ENCODE data around the gene MTMR12.
"Not testable (repeated sequence)": the region's sequence is repeated elsewhere in the genome, so short reads cannot be mapped to it uniquely, and the experiment has no call there.

Gene MTMR12

DNA sequence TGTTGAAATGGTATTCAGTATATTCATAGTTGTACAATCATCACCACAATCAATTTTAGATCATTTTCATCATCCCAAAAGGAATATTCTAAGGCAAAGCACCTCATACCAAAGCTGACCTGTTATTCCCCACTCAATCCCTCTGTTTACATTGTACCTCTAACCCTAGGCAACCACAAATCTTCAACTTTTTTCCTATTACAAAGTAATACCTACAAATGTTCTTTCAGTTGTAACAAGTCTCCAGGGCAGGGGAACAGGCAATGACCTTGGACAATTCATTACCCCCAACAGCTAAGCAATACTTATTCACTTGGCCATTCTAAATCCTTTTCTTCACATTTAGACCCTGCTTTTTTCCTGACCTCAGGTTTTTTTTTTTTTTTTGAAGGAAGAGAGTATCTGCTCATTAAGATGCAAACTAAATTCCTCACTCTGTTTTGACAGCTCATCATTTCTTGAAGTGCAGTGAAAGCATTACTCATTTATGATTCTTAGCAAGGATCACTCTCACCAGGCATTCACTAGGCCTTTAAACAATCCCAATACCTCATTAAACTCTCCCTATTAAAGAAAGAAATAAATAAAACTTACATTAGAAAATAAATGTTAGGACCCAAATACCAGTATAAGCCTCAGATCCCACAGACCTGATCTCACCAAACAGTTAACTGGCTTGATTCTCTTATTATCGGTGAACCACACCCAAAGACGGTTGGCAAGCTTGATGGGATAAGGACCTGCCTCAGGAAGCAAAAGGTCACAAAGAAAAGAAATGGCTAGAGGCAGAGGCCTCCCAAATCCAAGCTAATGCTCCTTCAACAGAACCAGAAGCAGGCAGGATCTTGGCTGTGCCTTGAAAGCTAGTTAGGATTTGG is 15.3 kb downstream of the MTMR12 start:
- Histone ChIP-seq H3K14ac (ENCODE audit: low read length) (no peak overlapping the region), H2BK15ac (ENCODE audit: low read length) (no peak overlapping the region), H3K27me3 (ENCODE audit: control insufficient read depth in 3 of 3, insufficient read depth in 3 of 3, low read depth in 1 of 3, low read length in 3 of 3) (no peaks in the 10 kb centered on the region), H3K79me1 (ENCODE audit: low read depth, low read length) (no peaks in the 10 kb centered on the region), H4K91ac (ENCODE audit: low read depth, low read length, poor library complexity) (no peak overlapping the region), H3K27ac (replicated peaks; ENCODE audit: low read length) (no peak overlapping the region), H4K8ac (ENCODE audit: low read depth, low read length) (no peak overlapping the region), H2AFZ (ENCODE audit: low read length) (no peak overlapping the region), H2BK12ac (ENCODE audit: low read length) (no peak overlapping the region), H3K4me2 (ENCODE audit: insufficient read depth, low read length, poor library complexity, severe bottlenecking) (no peak overlapping the region), H3K4me3 (ENCODE audit: low read length in 2 of 2) (no peak overlapping the region), H2AK5ac (ENCODE audit: low read depth, low read length) (no peak overlapping the region), H3K4ac (ENCODE audit: low read length) (no peak overlapping the region), H3K9ac (ENCODE audit: low read depth, low read length, poor library complexity) (no peak overlapping the region), H3K18ac (ENCODE audit: low read length) (no peak overlapping the region), H2BK120ac (ENCODE audit: low read depth, low read length) (no peak overlapping the region), H2BK5ac (ENCODE audit: low read length) (no peak overlapping the region), H3K9me3 (replicated peaks in 1 of 2; ENCODE audit: control insufficient read depth in 2 of 2, insufficient read depth in 1 of 2, low read depth in 1 of 2, low read length in 2 of 2) (no peaks in the 10 kb centered on the region), H3K4me1 (ENCODE audit: control insufficient read depth in 2 of 2, insufficient read depth in 1 of 2, low read depth in 1 of 2, low read length in 2 of 2) (no peaks in the 10 kb centered on the region), H3K36me3 (replicated peaks in 1 of 2; ENCODE audit: control insufficient read depth in 2 of 2, insufficient read depth in 2 of 2, low read length in 2 of 2) (peaks cover 0 to 49% of the 10 kb centered on the region in 2 donors), H3K23ac (ENCODE audit: low read depth, low read length, poor library complexity) (no peak overlapping the region)
- no peak for DNase-seq (ENCODE audit: low spot score)
- WGBS, 2 donors (ENCODE audit: extremely low coverage in 2 of 2, insufficient read length in 2 of 2, insufficient replicate concordance in 1 of 2), result no CpG with 5 or more reads among the region's 2 CpGs

DNA sequence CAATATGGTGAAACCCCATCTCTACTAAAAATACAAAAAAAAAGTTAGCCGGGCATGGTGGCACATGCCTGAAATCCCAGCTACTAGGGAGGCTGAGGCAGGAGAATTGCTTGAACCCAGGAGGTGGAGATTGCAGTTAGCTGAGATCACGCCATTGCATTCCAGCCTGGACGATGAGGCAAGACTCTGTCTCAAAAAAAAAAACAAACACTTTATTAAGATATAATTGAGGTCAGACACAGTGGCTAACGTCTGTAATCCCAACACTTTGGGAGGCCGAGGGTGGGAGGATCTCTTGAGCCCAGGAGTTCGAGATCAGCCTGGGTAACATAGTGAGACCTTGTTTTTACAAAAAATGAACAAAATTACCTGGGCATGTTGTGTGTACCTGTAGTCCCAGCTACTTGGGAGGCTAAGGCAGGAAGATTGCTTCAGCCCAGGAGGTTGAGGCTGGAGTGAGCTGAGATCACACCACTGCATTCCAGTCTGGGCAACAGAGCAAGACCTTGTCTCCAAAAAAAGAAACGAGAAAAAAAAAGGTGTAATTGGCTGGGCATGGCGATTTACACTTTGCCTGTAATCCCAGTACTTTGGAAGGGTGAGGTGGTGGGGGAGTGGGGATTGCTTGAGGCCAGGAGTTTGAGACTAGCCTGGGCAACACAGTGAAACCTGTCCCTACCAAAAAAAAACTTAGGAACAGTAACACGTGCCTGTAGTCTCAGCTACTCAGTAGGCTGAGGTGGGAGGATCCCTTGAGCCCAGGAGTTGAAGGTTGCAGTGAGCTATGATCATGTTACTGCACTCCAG is 16.6 kb downstream of the MTMR12 start:
- not testable (repeated sequence) for DNase-seq (ENCODE audit: low spot score)
- WGBS, 2 donors (ENCODE audit: extremely low coverage in 2 of 2, insufficient read length in 2 of 2, insufficient replicate concordance in 1 of 2), result no CpG with 5 or more reads among the region's 9 CpGs
- H3K36me3 ChIP-seq (replicated peaks in 1 of 2; ENCODE audit: control insufficient read depth in 2 of 2, insufficient read depth in 2 of 2, low read length in 2 of 2), result peaks cover 0 to 58% of the 10 kb centered on the region in 2 donors

GRCh38 chr5:32291591-32291990 is 21.1 kb downstream of the MTMR12 start:
- Histone ChIP-seq H3K14ac (ENCODE audit: low read length) (no peak overlapping the region), H3K23ac (ENCODE audit: low read depth, low read length, poor library complexity) (no peak overlapping the region), H3K4me3 (ENCODE audit: low read length in 2 of 2) (no peak overlapping the region), H4K91ac (ENCODE audit: low read depth, low read length, poor library complexity) (no peak overlapping the region), H3K27me3 (ENCODE audit: control insufficient read depth in 3 of 3, insufficient read depth in 3 of 3, low read depth in 1 of 3, low read length in 3 of 3) (no peaks in the 10 kb centered on the region), H3K79me1 (ENCODE audit: low read depth, low read length) (peaks cover 2% of the 10 kb centered on the region), H3K4ac (ENCODE audit: low read length) (no peak overlapping the region), H3K36me3 (replicated peaks in 1 of 2; ENCODE audit: control insufficient read depth in 2 of 2, insufficient read depth in 2 of 2, low read length in 2 of 2) (peaks cover 0 to 50% of the 10 kb centered on the region in 2 donors), H3K4me2 (ENCODE audit: insufficient read depth, low read length, poor library complexity, severe bottlenecking) (no peak overlapping the region), H3K4me1 (ENCODE audit: control insufficient read depth in 2 of 2, insufficient read depth in 1 of 2, low read depth in 1 of 2, low read length in 2 of 2) (peaks cover 0 to 8% of the 10 kb centered on the region in 2 donors), H3K27ac (replicated peaks; ENCODE audit: low read length) (no peak overlapping the region), H3K9me3 (replicated peaks in 1 of 2; ENCODE audit: control insufficient read depth in 2 of 2, insufficient read depth in 1 of 2, low read depth in 1 of 2, low read length in 2 of 2) (peaks cover 0 to 13% of the 10 kb centered on the region in 2 donors), H2AK5ac (ENCODE audit: low read depth, low read length) (no peak overlapping the region), H2BK120ac (ENCODE audit: low read depth, low read length) (no peak overlapping the region), H2BK15ac (ENCODE audit: low read length) (no peak overlapping the region), H2BK5ac (ENCODE audit: low read length) (no peak overlapping the region), H4K8ac (ENCODE audit: low read depth, low read length) (no peak overlapping the region), H3K18ac (ENCODE audit: low read length) (no peak overlapping the region), H2BK12ac (ENCODE audit: low read length) (no peak overlapping the region), H2AFZ (ENCODE audit: low read length) (no peak overlapping the region), H3K9ac (ENCODE audit: low read depth, low read length, poor library complexity) (no peak overlapping the region)
- DNase-seq (ENCODE audit: low spot score), result no peak
- no CpG with 5 or more reads among the region's 7 CpGs for WGBS, 2 donors (ENCODE audit: extremely low coverage in 2 of 2, insufficient read length in 2 of 2, insufficient replicate concordance in 1 of 2)

More for the DNA sequence above, 16.6 kb downstream of the MTMR12 start:
- not testable (repeated sequence) for H3K27ac ChIP-seq (replicated peaks; ENCODE audit: low read length); H3K4me3 ChIP-seq (ENCODE audit: low read length in 2 of 2); H2AK5ac ChIP-seq (ENCODE audit: low read depth, low read length); H3K9me3 ChIP-seq (replicated peaks in 1 of 2; ENCODE audit: control insufficient read depth in 2 of 2, insufficient read depth in 1 of 2, low read depth in 1 of 2, low read length in 2 of 2); H3K9ac ChIP-seq (ENCODE audit: low read depth, low read length, poor library complexity); H2BK15ac ChIP-seq (ENCODE audit: low read length); H3K18ac ChIP-seq (ENCODE audit: low read length); H2BK12ac ChIP-seq (ENCODE audit: low read length); H4K91ac ChIP-seq (ENCODE audit: low read depth, low read length, poor library complexity); H2BK5ac ChIP-seq (ENCODE audit: low read length); H3K79me1 ChIP-seq (ENCODE audit: low read depth, low read length); H3K14ac ChIP-seq (ENCODE audit: low read length); H3K27me3 ChIP-seq (ENCODE audit: control insufficient read depth in 3 of 3, insufficient read depth in 3 of 3, low read depth in 1 of 3, low read length in 3 of 3); H2AFZ ChIP-seq (ENCODE audit: low read length); H3K4me1 ChIP-seq (ENCODE audit: control insufficient read depth in 2 of 2, insufficient read depth in 1 of 2, low read depth in 1 of 2, low read length in 2 of 2); H4K8ac ChIP-seq (ENCODE audit: low read depth, low read length); H3K4me2 ChIP-seq (ENCODE audit: insufficient read depth, low read length, poor library complexity, severe bottlenecking); H2BK120ac ChIP-seq (ENCODE audit: low read depth, low read length); H3K23ac ChIP-seq (ENCODE audit: low read depth, low read length, poor library complexity); H3K4ac ChIP-seq (ENCODE audit: low read length)

DNA sequence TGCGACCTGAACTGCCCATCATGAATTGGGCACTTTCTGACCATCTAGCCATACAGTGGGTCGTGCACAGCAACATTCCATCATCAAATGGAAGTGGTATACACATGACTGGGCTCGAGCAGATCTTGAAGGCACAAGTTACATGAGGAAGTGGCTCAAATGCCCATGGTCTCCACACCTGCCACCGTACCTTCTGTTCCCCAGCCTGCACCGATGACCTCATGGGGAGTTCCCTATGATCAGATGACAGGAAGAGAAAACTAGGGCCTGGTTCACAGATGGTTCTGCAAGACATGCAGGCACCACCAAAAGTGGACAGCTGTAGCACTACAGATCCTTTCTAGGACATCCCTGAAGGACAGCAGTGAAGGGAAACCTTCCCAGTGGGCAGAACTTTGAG is 21.8 kb downstream of the MTMR12 start:
- H2BK120ac ChIP-seq (ENCODE audit: low read depth, low read length), result no peak overlapping the region
- no peak overlapping the region for H3K4ac ChIP-seq (ENCODE audit: low read length)
- H2AK5ac ChIP-seq (ENCODE audit: low read depth, low read length), result no peak overlapping the region
- no peak overlapping the region for H2BK5ac ChIP-seq (ENCODE audit: low read length)
- no peak for DNase-seq (ENCODE audit: low spot score)
- peaks cover 0 to 8% of the 10 kb centered on the region in 2 donors for H3K4me1 ChIP-seq (ENCODE audit: control insufficient read depth in 2 of 2, insufficient read depth in 1 of 2, low read depth in 1 of 2, low read length in 2 of 2)
- H3K4me3 ChIP-seq (ENCODE audit: low read length in 2 of 2), result no peak overlapping the region
- H3K14ac ChIP-seq (ENCODE audit: low read length), result no peak overlapping the region
- H2AFZ ChIP-seq (ENCODE audit: low read length), result no peak overlapping the region
- H3K9ac ChIP-seq (ENCODE audit: low read depth, low read length, poor library complexity), result no peak overlapping the region
- peaks cover 0 to 13% of the 10 kb centered on the region in 2 donors for H3K9me3 ChIP-seq (replicated peaks in 1 of 2; ENCODE audit: control insufficient read depth in 2 of 2, insufficient read depth in 1 of 2, low read depth in 1 of 2, low read length in 2 of 2)
- no peak overlapping the region for H4K8ac ChIP-seq (ENCODE audit: low read depth, low read length)
- no peak overlapping the region for H2BK15ac ChIP-seq (ENCODE audit: low read length)
- H3K23ac ChIP-seq (ENCODE audit: low read depth, low read length, poor library complexity), result no peak overlapping the region
- peaks cover 2% of the 10 kb centered on the region for H3K79me1 ChIP-seq (ENCODE audit: low read depth, low read length)
- H3K27me3 ChIP-seq (ENCODE audit: control insufficient read depth in 3 of 3, insufficient read depth in 3 of 3, low read depth in 1 of 3, low read length in 3 of 3), result no peaks in the 10 kb centered on the region
- no peak overlapping the region for H3K4me2 ChIP-seq (ENCODE audit: insufficient read depth, low read length, poor library complexity, severe bottlenecking)
- no peak overlapping the region for H3K27ac ChIP-seq (replicated peaks; ENCODE audit: low read length)
- H3K36me3 ChIP-seq (replicated peaks in 1 of 2; ENCODE audit: control insufficient read depth in 2 of 2, insufficient read depth in 2 of 2, low read length in 2 of 2), result peaks cover 0 to 43% of the 10 kb centered on the region in 2 donors
- H4K91ac ChIP-seq (ENCODE audit: low read depth, low read length, poor library complexity), result no peak overlapping the region
- no CpG with 5 or more reads among the region's 5 CpGs for WGBS, 2 donors (ENCODE audit: extremely low coverage in 2 of 2, insufficient read length in 2 of 2, insufficient replicate concordance in 1 of 2)
- no peak overlapping the region for H3K18ac ChIP-seq (ENCODE audit: low read length)
- H2BK12ac ChIP-seq (ENCODE audit: low read length), result no peak overlapping the region

Data from neuronal stem cell (in vitro differentiated cells).